DMS114 treated with DMSO at 0.1 percent for 48 hours (cell line): ENCODE results near the gene TMEM141.

ENCODE experiments used
- DNase-seq: peaks from one replicate; lab custom pipeline; 2025; ENCODE audit not compliant: unreplicated experiment; lab: John Stamatoyannopoulos, UW

Gene TMEM141

GRCh38 chr9:136808075-136808805, 17.1 kb downstream of the TMEM141 start:
- DNase-seq = no peak

- peak; percentile 17 for DNase-seq
Observed at GRCh38 chr9:136808806-136809158, 17.6 kb downstream of the TMEM141 start.

GRCh38 chr9:136814725-136815421, 23.7 kb downstream of the TMEM141 start:
- no peak for DNase-seq

- DNase-seq = no peak
Observed at GRCh38 chr9:136815422-136815782, 24.3 kb downstream of the TMEM141 start.

GRCh38 chr9:136820971-136821825, 30.1 kb downstream of the TMEM141 start:
- no peak for DNase-seq

GRCh38 chr9:136821826-136822544, 30.8 kb downstream of the TMEM141 start:
- no peak for DNase-seq

GRCh38 chr9:136823136-136824046, 32.2 kb downstream of the TMEM141 start:
- no peak for DNase-seq

GRCh38 chr9:136824496-136825225, 33.5 kb downstream of the TMEM141 start:
- DNase-seq = no peak

- DNase-seq = no peak
Observed at GRCh38 chr9:136825295-136826187, 34.4 kb downstream of the TMEM141 start.

GRCh38 chr9:136826188-136826541, 35.0 kb downstream of the TMEM141 start:
- DNase-seq = no peak

GRCh38 chr9:136826703-136827582, 35.8 kb downstream of the TMEM141 start:
- no peak for DNase-seq

- DNase-seq = no peak
Observed at GRCh38 chr9:136827794-136828473, 36.8 kb downstream of the TMEM141 start.

- no peak for DNase-seq
Observed at GRCh38 chr9:136828474-136829140, 37.5 kb downstream of the TMEM141 start.

- DNase-seq = no peak
Observed at GRCh38 chr9:136829412-136829811, 38.3 kb downstream of the TMEM141 start.

GRCh38 chr9:136829981-136830885, 39.1 kb downstream of the TMEM141 start:
- DNase-seq = no peak
